ENCODE data around the gene CDK5. TPM values are rescaled to one million over a fixed set of nuclear protein-coding genes. Genes with fewer than 3 reads are reported as not detected.

The CDK5 gene
- total and polyA plus RNA-seq, 2 donors (not counting 1 experiment from before 2014, with no cell fraction given) = 8.2 to 8.4 TPM

GRCh38 chr7:151051108-151051507 is 6.6 kb downstream of the CDK5 start:
- Histone ChIP-seq H3K4me2 (replicated peaks; ENCODE audit: low read depth, low read length, poor library complexity, severe bottlenecking) (peak overlapping the region; percentile 51), H3K4me1 (ENCODE audit: control insufficient read depth in 2 of 2, insufficient read depth in 2 of 2, low read length in 2 of 2) (peaks cover 0 to 3% of the 10 kb centered on the region in 2 donors), H4K20me1 (ENCODE audit: control insufficient read depth, insufficient read depth, low read length, poor library complexity, severe bottlenecking) (no peaks in the 10 kb centered on the region), H3K36me3 (replicated peaks in 1 of 2; ENCODE audit: control extremely low read depth in 1 of 2, control insufficient read depth in 1 of 2, extremely low read depth in 1 of 2, insufficient read depth in 2 of 2, low read length in 1 of 2) (no peaks in the 10 kb centered on the region), H3K9me3 (ENCODE audit: control extremely low read depth in 1 of 3, control insufficient read depth in 2 of 3, insufficient read depth in 1 of 3, low read length in 2 of 3) (no peaks in the 10 kb centered on the region), H2AFZ (ENCODE audit: insufficient read depth, low read depth, low read length, poor library complexity, severe bottlenecking) (no peak overlapping the region), H3K4me3 (ENCODE audit: control extremely low read depth in 1 of 5, extremely low read depth in 1 of 5, insufficient read depth in 1 of 5, low read depth in 2 of 5, low read length in 4 of 5) (no peak overlapping the region), H3K9ac (ENCODE audit: low read length) (no peak overlapping the region), H3K79me2 (ENCODE audit: control insufficient read depth, insufficient read depth, low read length) (no peaks in the 10 kb centered on the region), H3K27ac (ENCODE audit: low read length in 2 of 2) (no peak overlapping the region), H3K27me3 (replicated peaks in 1 of 4; ENCODE audit: control extremely low read depth in 1 of 4, control insufficient read depth in 3 of 4, insufficient read depth in 4 of 4, low read length in 3 of 4) (peaks cover 0 to 13% (median 3%) of the 10 kb centered on the region in 4 experiments)
- ChIA-PET POLR2A (no interaction called here), CTCF (no interaction called here)
- TF ChIP-seq EZH2 (IDR thresholded peaks at IDR 0.05; ENCODE audit: borderline replicate concordance, insufficient read depth, low read depth, low read length, poor library complexity, severe bottlenecking) = no peak
- TF ChIP-seq CTCF (IDR thresholded peaks at IDR 0.05) = no peak
- no peak overlapping the region for H3K4me3 Mint-ChIP-seq
- ATAC-seq (ENCODE audit: low read depth) (peak; percentile 32), DNase-seq (peak; percentile 66)
- peaks cover 6% of the 10 kb centered on the region for H3K4me1 Mint-ChIP-seq
- peaks cover 6% of the 10 kb centered on the region for H3K27me3 Mint-ChIP-seq
- intact Hi-C loops (cut with micrococcal nuclease) = no loop called here
- H3K27ac Mint-ChIP-seq = no peak overlapping the region
- 3% methylated on average over 48 of the region's 50 CpGs for WGBS (ENCODE audit: insufficient coverage)
- H3K9me3 Mint-ChIP-seq (ENCODE audit: insufficient read depth) = no peaks in the 10 kb centered on the region

- ATAC-seq (ENCODE audit: low read depth) = no peak
- peaks cover 6% of the 10 kb centered on the region for H3K4me1 Mint-ChIP-seq
- POLR2A ChIA-PET = no interaction called here
These were observed 8.7 kb downstream of the CDK5 start for GRCh38 chr7:151048911-151049463.

More at GRCh38 chr7:151048911-151049463, 8.7 kb downstream of the CDK5 start:
- WGBS (ENCODE audit: insufficient coverage) = 97% methylated on average over 38 of the region's 38 CpGs
- Histone ChIP-seq H3K9me3 (ENCODE audit: control extremely low read depth in 1 of 3, control insufficient read depth in 2 of 3, insufficient read depth in 1 of 3, low read length in 2 of 3) (no peaks in the 10 kb centered on the region), H3K4me3 (ENCODE audit: control extremely low read depth in 1 of 5, extremely low read depth in 1 of 5, insufficient read depth in 1 of 5, low read depth in 2 of 5, low read length in 4 of 5) (no peak overlapping the region), H3K79me2 (ENCODE audit: control insufficient read depth, insufficient read depth, low read length) (no peaks in the 10 kb centered on the region), H2AFZ (ENCODE audit: insufficient read depth, low read depth, low read length, poor library complexity, severe bottlenecking) (no peak overlapping the region), H3K9ac (ENCODE audit: low read length) (no peak overlapping the region), H4K20me1 (ENCODE audit: control insufficient read depth, insufficient read depth, low read length, poor library complexity, severe bottlenecking) (no peaks in the 10 kb centered on the region), H3K27me3 (replicated peaks in 1 of 4; ENCODE audit: control extremely low read depth in 1 of 4, control insufficient read depth in 3 of 4, insufficient read depth in 4 of 4, low read length in 3 of 4) (peaks cover 0 to 13% (median 3%) of the 10 kb centered on the region in 4 experiments), H3K4me1 (ENCODE audit: control insufficient read depth in 2 of 2, insufficient read depth in 2 of 2, low read length in 2 of 2) (peaks cover 0 to 3% of the 10 kb centered on the region in 2 donors), H3K36me3 (replicated peaks in 1 of 2; ENCODE audit: control extremely low read depth in 1 of 2, control insufficient read depth in 1 of 2, extremely low read depth in 1 of 2, insufficient read depth in 2 of 2, low read length in 1 of 2) (no peaks in the 10 kb centered on the region), H3K27ac (ENCODE audit: low read length in 2 of 2) (no peak overlapping the region), H3K4me2 (replicated peaks; ENCODE audit: low read depth, low read length, poor library complexity, severe bottlenecking) (no peak overlapping the region)
- H3K9me3 Mint-ChIP-seq (ENCODE audit: insufficient read depth) = no peaks in the 10 kb centered on the region
- H3K27ac Mint-ChIP-seq = no peak overlapping the region
- H3K27me3 Mint-ChIP-seq = peaks cover 6% of the 10 kb centered on the region
- no peak for DNase-seq
- TF ChIP-seq EZH2 (IDR thresholded peaks at IDR 0.05; ENCODE audit: borderline replicate concordance, insufficient read depth, low read depth, low read length, poor library complexity, severe bottlenecking) = no peak
- CTCF ChIA-PET = no interaction called here
- intact Hi-C loops (cut with micrococcal nuclease) = no loop called here
- H3K4me3 Mint-ChIP-seq = no peak overlapping the region
